ENCODE data around the gene RHCG. TPM values are rescaled to one million over a fixed set of nuclear protein-coding genes. Genes with fewer than 3 reads are reported as not detected.

The RHCG gene
- total RNA-seq, 2 experiments from 2014 or later, result not detected

GRCh38 chr15:89428246-89428645 is 68.1 kb downstream of the RHCG start:
- ChIA-PET CTCF (interaction anchor here (0.6 to 3.2 kb wide), 4 partner anchors 8 to 759 kb away, joined by 3 to 59 read pairs (median 7); no protein-coding TSS in a partner anchor), POLR2A (no interaction called here)

DNA sequence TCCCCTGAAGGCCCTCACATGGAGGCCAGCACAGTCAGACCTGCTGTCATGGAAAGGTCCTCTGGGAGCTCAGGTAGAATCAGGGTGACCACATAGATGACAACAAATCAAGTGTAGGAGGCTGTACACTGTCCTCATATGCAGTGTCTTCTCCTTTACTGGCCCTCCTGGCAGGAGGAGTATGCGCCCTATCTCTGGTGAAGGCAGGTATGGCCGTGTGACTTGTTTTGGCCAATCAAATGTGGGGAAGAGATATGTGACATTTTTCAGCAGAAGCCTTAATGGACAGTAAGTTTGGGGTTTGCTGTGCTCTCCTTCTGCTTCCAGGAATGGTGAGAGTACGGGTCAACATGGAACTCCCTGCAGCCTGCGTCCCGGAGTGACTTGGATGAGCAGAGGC is 69.9 kb downstream of the RHCG start:
- ChIA-PET POLR2A (no interaction called here), CTCF (interaction anchor here (1.0 to 1.2 kb wide), 2 partner anchors 46 to 67 kb away, joined by 4 to 5 read pairs; no protein-coding TSS in a partner anchor)

GRCh38 chr15:89423981-89424380 is 72.4 kb downstream of the RHCG start:
- ChIA-PET POLR2A (interaction anchor here (0.8 kb wide), 1 partner anchor 65 kb away, joined by 3 read pairs; no protein-coding TSS in a partner anchor), CTCF (interaction anchor here (1.0 to 2.9 kb wide), 3 partner anchors 52 to 366 kb away, joined by 3 to 10 read pairs (median 3); no protein-coding TSS in a partner anchor)

Other genes starting within 250 kb of the RHCG start
- 100 to 1,000 TPM in 1 of 2 experiments, 10 to 100 TPM in 1; 98.1 to 103 TPM for gene POLG, start 161.8 kb downstream of the RHCG start, total RNA-seq
- 10 to 100 TPM; 18.3 to 18.7 TPM for gene TICRR, start 78.9 kb upstream of the RHCG start, total RNA-seq
- gene KIF7, start 158.9 kb upstream of the RHCG start, total RNA-seq, result 1 to 10 TPM; 3.4 to 3.5 TPM
- under 1 TPM; 0.25 to 0.44 TPM for gene PLIN1, start 182.8 kb upstream of the RHCG start, total RNA-seq
- gene PEX11A, start 194.2 kb upstream of the RHCG start, total RNA-seq, result 1 to 10 TPM; 3.1 to 3.5 TPM
- under 1 TPM in 1 of 2 experiments, not detected in 1; 0.11 TPM for gene WDR93, start 194.2 kb upstream of the RHCG start, total RNA-seq

Data from activated CD8-positive, alpha-beta memory T cell treated with anti-CD3 and anti-CD28 coated beads for 36 hours (primary cell).